Nucleus accumbens (tissue), 56 donors: ENCODE results near the gene NVL.

Source experiments
- DNase-seq, 56 donors: peaks; one replicate each; lab custom pipeline; 2025; lab: John Stamatoyannopoulos, UW

NVL gene

DNA sequence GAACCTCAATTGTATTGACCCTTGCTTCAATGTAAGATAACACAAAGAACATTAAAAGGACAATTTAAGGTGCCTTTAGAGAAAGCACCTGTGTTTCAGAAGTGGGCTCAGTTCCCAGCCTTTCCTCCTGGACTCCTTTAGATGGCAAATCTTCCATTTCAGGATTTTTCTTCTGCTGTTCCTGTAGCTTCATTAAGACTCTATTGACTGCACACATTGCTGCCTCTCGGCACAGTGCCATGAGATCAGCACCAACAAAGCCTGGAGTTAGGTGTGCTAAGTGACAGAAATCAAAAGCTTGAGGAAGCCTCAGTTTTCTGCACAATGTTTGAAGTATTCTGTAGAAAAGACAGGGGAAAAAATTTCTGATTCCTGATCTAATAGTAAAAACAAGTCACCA lies 40.6 kb downstream of the NVL start:
- peak in 4 of 56 donors; percentile 2 to 11 (median 4) for DNase-seq

DNA sequence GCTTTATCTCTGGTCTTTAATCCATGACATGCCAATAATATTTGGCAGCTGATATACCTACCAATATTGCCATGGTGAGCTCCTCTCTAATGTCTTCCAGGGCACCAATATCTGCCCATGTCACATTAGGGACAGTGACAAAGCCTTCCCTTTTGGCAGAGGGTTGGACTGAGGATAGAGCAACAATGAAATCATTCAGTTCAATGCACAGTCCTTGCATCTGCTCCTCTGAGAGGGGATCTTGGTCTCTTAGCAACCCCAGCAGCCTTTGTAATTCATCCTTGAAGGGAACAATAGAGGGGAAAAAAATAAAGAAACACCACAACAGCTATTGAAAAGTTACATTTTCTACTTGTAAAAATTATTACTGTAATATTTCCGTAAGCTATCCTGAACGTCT lies 42.3 kb downstream of the NVL start:
- peak in 38 of 56 donors; percentile 1 to 64 (median 32) for DNase-seq

DNA sequence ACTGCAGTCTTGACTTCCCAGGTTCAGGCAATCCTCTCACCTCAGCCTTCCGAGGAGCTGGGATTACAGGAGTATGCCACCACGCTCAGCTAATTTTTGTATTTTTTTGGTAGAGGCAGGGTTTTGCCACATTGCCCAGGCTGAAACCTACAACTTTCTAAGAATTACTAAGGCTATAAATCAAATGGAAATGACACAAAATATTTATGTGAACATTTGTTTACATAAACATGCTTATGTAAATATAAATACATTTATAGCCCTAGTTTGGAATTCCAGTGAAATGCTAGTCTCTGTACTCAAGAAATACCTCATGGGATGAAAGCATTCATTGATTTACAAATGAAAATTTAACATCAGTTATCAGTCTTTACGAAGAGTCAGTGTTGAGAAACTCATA lies 47.8 kb downstream of the NVL start:
- DNase-seq, result no peak

DNA sequence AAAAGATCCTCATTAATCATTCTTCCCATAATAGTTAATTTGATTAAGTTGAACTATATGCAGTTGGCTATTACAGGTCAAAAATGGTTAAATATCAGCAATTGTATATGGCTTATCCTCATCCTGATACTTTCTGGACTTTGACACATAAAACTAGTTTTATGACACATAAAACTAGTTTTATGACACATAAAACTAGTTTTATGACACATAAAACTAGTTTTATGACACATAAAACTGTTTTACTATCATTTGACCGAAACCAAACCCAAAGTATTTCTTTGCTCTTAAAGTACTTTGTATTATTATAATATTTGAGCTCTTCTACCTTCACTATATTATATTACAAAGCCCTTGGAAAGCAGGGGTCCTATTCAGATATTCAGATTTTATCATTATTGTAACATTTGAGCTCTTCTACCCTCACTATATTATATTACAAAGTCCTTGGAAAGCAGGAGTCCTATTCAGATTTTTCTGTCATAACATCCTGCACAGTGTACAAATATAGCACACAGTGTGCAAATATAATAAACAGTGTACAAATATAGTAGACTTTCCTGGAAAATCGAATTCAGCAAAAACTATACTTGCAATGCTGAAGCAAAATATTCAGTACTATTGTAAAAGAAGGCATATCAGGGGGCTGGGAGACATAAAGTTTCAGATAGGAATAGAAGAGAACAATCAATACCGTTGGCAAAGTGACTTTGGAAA lies 53.0 kb downstream of the NVL start:
- DNase-seq, result no peak

DNA sequence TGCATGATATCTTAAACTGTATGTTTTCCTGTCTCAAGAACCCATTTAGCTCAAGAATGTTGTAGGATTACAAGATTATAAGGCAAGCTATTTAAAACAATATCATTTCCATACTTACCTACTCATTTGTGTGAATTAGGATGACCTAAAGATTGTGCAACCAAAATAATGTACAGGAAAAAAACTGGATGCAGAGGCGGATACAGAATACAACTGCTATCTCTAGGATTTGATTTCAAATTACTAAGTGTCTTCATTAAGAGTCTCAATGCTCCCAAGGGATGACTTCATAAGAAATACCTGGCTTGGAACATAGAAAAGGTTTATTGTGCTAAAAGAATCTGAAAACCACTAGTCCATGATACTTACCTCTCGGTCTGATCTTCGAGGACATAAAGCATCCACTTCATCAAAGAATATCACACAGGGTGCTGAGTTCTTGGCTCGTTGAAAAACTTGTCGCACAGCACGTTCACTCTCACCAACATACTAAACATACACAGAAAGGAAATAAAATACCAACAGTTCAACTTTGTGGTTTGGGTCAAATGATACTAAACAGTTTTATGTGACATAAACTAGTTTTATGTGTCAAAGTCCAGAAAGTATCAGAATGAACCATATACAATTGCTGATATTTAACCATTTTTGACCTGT lies 54.9 kb downstream of the NVL start:
- no peak for DNase-seq

DNA sequence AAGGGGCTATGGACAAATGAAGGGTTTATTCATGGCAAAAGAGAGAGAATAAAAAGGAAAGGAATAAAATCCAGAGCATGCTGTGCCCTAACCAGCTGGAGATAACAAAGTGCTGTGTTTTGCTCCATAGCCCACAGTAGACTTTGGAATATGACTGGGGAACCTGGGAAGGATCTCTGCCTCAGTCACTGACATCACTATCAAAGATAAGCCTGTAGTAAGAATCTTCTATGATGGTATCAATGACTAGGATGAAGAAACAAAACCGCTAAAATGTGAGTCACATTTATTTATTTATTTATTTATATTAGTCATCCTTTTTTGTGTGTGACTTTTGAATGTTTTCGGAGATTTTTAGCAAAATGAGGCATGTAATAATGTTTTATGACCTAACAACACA lies 56.3 kb downstream of the NVL start:
- DNase-seq, result no peak

DNA sequence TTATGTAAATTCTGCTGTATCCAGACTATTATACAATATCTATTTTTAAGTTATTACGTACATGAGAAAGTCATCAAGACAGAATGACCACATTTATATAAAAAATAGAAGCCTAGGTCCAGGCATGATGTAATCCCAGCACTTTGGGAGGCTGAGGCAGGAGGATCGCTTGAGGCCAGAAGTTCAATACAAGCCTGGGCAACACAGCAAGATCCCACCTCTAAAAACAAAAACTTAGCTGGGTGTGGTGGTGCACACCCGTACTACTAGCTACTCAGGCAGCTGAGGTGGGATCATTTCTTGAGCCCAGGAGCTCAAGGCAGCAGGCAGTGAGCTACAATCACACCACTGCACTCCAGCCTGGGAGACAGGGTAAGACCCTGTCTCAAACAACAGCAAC lies 58.9 kb downstream of the NVL start:
- DNase-seq, result no peak

DNA sequence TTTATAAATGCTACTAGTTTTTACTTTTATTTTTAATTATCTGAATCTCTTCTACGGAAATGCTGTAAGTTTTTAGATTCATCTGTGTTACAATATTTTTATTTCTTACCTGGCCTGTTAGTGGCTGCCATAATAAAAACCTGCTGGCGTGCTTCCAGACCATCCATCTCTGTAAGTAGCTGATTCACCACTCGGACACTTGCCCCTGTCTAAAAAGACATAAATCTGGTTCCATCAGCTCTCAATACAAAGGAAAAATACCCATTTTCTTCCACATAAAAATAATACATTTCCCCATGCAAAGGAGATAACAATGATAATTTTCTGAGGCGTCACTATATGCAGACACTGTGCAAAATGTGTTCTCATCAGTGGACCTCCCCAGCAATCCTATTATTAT lies 62.0 kb downstream of the NVL start:
- no peak for DNase-seq

DNA sequence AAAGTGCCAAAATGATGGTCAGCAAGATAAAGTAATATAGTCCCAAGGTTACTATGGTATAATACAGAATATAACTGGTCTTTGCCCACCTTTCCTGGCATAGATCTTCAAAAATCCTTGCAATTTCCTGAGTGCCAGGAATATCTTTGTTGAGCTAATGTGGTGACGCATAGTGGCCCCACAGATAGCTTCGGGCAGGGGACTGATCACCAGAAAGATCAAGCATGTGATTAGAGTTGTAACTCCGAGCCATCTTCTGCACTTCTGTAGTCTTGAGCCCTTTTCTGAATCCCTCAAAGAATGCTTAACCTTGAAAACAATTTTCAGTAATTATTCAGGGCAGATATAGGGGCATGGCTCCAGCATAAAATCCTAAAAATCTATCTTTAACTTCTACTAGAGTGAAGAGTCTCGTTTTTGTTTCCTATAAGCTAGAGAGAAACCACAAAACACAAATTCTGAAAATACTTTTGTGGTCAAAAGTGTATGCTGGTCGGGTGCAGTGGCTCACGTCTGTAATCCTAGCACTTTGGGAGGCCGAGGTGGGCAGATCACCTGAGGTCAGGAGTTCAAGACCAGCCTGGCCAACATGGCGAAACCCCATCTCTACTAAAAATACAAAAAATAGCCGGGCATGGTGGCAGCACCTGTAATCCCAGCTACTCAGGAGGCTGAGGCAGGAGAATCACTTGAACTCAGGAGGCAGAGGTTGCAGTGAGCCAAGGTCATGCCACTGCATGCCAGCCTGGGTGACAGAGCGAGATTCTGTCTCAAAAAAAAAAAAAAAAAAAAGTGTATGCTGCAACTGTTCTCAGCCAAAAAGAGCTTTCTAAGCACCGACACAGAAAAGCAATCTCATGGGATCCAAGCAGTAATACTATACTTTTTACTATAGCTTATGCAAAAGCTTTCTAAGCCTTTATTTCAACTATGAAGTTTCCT lies 62.8 kb downstream of the NVL start:
- DNase-seq, result no peak

DNA sequence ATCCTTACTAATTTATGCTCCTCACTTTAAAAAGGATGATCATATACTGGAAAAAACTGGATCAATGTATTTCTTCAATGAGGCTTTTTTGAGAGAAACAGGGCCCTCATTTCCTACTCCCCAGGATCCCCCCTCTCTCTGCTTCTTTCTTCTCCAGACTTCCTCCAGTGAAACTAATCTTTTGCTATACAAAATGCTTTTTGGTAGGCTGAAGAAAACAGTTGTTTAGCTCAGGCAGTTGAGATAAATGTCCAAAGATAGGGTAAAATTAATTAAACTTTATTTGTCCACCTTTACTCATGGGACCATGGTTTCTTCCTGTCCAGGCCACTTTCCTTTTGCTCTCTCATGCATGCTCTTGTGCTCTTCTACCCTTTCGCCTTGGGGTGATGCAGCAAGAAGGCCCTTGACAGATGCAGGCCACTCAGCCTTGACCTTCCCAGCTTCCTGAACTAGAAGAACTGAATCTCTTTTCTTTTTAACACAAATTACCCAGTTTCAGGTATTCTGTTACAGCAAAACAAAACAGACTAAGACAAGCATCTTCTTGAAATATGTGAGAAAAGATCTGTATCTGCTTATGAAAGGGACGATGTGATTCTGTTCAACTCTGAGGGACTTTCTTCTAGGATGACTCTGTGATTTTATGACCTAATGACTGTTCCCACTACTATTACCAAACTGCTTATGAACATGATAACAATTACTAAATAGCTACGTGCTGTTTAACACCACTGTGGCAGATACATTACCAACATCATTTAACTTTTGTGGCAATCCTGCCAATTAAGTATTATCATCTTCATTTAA lies 63.7 kb downstream of the NVL start:
- DNase-seq, result no peak

DNA sequence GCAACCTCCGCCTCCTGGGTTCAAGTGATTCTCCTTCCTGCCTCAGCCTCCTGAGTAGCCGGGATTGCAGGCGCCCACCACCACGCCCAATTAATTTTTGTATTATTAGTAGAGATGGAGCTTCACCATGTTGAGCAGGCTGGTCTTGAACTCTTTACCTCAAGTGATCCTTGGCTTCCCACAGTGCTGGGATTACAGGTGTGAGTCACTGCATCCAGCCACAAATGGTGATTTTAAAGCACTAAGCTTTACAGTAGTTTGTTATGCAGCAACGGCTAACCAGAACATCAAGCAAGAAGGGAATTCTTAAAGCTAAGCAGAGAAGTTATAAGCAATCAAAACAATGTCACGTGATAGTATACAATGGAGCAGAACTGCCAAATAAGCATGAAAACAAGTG lies 65.7 kb downstream of the NVL start:
- DNase-seq, result no peak

DNA sequence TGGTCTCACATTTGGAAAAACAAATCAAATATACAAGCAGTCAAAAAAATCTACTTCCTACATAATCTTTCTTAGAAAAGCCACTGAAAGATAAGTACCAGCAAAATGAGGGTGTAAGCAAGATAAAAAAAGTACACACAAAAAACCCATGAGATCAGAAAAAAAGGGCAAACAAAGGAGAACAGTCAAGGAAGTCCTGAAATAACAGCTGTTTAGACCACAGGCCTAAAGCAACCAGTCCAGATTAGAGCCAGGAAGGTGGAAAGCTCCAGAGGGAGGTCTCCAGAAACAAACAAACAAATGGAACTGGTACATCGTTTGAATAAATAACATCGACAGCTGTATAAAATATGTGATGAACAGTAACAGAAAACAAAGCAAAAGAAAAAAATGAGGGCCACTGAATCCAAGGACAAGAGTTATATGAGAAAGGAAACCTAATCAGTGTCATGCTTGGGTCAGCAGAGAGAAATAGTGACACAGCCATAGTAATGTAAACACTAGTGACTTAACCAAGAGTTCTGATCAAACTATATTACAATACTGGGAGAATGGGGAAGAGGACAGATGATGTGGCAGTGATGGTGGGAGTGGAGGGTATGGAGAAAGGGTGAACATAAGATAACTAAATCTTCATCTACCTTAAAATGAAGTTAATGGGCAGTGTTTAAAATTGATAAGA lies 67.5 kb downstream of the NVL start:
- no peak for DNase-seq

DNA sequence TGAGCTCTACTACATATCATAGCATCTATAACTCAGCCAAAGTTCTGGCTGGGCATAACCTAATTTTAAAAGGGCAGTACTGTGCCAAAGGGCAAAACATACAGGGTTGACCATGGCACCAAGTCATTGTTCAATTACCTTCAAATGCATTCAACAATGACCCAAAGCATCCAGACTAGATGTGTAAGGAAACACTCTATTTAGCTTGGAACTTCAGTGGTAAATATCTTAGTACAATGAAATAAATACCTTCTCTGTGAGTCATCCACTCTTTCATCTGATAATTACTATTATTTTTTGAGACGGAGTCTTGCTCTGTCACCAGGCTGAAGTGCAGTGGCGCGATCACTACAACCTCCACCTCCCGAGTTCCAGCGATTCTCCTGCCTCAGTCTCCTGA lies 70.0 kb downstream of the NVL start:
- DNase-seq, result no peak

DNA sequence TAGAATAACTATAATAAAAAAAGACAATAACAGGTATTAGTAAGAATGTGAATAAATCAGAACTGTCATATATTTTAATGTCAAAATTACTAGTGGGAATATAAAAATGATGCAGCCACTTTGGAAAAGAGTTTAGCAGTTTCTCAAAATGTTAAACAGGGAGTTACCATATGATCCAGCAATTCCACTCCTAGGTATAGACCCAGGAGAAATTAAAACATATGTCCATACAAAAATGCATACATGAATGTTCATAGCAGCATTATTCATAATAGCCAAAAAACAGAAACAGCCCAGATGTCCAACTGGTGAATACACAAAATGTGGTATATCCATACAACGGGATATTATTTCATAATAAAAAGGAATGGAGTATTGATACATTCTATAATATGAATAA lies 71.6 kb downstream of the NVL start:
- no peak for DNase-seq

DNA sequence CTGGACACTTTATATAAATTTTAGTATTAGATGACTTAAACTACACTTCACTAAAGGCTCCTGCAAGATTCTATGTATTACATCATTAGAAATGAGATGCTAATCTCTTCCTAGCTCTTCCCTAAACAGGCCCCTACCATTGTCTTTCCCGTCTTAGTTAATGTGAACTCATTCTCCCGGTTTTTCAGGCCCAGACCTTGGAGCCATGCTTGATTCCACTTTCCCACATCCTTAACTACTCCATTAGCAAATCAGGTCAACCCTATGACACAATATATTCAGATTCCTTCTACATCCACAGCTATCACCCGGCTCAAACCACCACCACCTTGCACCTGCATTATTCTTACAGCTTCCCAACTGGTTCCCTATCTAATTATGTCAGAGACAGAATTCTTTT lies 73.3 kb downstream of the NVL start:
- no peak for DNase-seq

DNA sequence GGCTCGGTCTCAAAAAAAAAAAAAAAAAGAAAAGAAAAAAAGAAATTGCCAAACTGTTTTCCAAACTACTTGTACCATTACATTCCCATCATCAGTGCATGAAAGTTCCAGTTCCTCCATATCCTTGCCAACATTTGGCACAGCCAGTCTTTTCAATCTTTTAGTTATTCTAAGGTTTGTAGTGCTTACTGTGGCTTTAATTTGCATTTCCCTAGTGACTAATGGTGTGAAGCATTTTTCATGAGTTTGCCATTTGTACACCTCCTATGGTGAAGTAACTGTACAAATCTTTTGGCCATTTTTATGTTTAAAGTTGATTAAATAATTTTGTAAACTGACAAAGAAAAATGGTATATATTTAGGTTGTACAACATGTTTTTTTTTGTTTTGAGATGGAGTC lies 76.3 kb downstream of the NVL start:
- no peak for DNase-seq

DNA sequence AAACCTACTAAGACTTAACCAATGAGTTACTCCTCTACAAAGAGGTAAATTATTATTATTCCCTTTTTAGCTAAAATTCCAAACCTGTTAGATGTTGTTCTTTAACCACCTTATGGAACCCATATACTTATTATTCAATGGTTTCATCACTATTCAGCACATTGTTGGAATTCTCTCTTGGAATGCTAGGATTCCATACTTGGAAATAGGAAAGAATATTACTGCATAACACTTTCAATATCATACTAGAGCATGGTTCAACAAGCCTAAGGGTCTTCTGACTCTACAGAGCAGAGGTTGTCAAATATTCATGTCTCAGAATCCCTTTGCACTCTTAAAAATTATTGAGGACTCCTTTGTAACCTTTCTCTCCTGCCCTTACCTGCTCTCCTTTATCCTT lies 77.5 kb downstream of the NVL start:
- no peak for DNase-seq

DNA sequence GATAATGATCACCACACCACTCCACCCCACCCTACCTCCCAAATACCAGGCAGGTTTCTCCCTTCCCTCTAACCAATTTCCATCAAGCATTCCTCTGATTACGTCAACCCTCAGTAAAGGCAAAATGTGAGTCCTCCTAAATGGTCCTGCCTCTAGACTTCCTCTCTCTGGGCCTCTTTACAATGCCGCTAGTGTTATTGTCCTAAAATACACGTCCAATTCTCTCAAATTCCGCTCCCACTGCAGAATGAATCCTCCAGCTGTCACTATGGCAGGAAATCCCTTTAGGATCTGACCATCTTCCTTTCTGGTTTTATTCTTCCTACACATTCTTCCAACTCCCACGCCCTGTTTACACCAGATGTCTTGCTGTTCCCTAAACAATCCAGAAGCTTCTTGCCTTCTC lies 78.2 kb downstream of the NVL start:
- no peak for DNase-seq

DNA sequence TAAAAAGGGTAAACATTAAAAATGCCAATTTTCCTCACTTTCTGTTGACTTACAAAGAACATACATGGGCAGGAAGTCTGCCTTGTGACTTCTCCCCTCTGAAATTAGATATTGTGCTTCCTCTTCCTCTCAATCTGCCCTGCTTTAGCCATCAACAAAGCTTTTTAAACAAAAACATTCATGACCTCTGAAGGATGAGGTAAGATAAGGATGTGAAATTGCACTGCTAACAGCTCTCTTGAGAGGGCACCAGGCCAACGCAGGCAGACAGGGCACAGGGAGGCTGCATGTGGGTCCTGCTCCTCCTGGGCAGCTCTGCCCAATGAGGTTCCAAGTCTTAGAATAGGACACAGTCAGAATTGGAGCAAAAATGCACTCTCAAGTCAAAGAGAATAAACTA lies 84.8 kb downstream of the NVL start:
- DNase-seq, result peak in 21 of 56 donors; percentile 2 to 35 (median 9)

DNA sequence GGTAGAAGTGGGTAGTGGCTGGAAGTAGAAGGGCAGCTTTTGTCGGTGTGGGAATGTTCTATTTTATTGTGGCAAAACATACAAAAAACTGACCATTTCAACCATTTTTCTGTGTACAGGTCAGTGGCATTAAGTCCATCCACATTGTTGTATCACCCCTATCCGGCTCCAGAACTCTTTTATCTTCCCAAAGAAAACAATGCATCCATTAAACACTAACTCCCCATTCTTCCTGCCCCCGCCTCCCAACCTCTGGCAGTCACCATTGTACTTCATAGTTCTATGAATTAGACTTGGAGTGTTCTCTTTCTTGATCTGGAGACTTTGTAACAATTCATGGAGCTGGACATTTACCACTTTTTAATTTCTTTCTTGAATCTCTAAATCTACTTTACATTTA lies 91.2 kb downstream of the NVL start:
- peak in 6 of 56 donors; percentile 2 to 19 (median 2) for DNase-seq
